Liver (tissue), 9 donors: ENCODE results near the gene PLPPR2. TPM values are rescaled to one million over a fixed set of nuclear protein-coding genes. Genes with fewer than 3 reads are reported as not detected.
"Not testable (repeated sequence)": the region's sequence is repeated elsewhere in the genome, so short reads cannot be mapped to it uniquely, and the experiment has no call there.

Experiments
- DNase-seq: peaks from one replicate; pipeline ENCODE4 v3.0.0-alpha.2; 2017; ENCODE audit warnings: low spot score
- H3K27ac ChIP-seq, 2 donors: one replicate each; pipeline ENCODE4 v1.7.0; 2013; ENCODE audit warnings: inconsistent platforms in 2 of 2, low read length in 2 of 2, control low read depth in 1 of 2, low read depth in 1 of 2, mild to moderate bottlenecking in 1 of 2
- H3K27me3 ChIP-seq, 4 donors: one replicate each; pipeline versions ENCODE4 v1.6.1 to v1.7.0; 2013; ENCODE audit warnings: low read length in 3 of 4, inconsistent platforms in 1 of 4, mild to moderate bottlenecking in 1 of 4, moderate library complexity in 1 of 4; ENCODE audit not compliant: control insufficient read depth in 4 of 4, insufficient read depth in 4 of 4
- H3K36me3 ChIP-seq, 4 donors: one replicate each; pipeline versions ENCODE4 v1.6.1 to v1.7.0; 2013; ENCODE audit warnings: low read length in 3 of 4, mild to moderate bottlenecking in 3 of 4, low read depth in 1 of 4, moderate library complexity in 1 of 4; ENCODE audit not compliant: control insufficient read depth in 4 of 4, insufficient read depth in 3 of 4
- H3K4me1 ChIP-seq, 4 donors: one replicate each; pipeline versions ENCODE4 v1.6.1 to v1.7.0; 2013; ENCODE audit warnings: low read length in 3 of 4, mild to moderate bottlenecking in 3 of 4, moderate library complexity in 1 of 4; ENCODE audit not compliant: control insufficient read depth in 4 of 4, insufficient read depth in 4 of 4
- H3K4me3 ChIP-seq, 3 donors: one replicate each; pipeline versions ENCODE4 v1.6.1 to v1.7.0; 2013; ENCODE audit warnings: low read length in 3 of 3, control low read depth in 1 of 3, low read depth in 1 of 3, mild to moderate bottlenecking in 1 of 3
- H3K9ac ChIP-seq, 2 donors: one replicate each; pipeline ENCODE4 v1.7.0; 2013; ENCODE audit warnings: low read length in 2 of 2, mild to moderate bottlenecking in 2 of 2, moderate library complexity in 2 of 2, control low read depth in 1 of 2, low read depth in 1 of 2
- H3K9me3 ChIP-seq, 4 donors: one replicate each; pipeline versions ENCODE4 v1.6.1 to v1.7.0; 2013; ENCODE audit warnings: low read length in 3 of 4; ENCODE audit not compliant: control insufficient read depth in 4 of 4
- ATF3 ChIP-seq: IDR thresholded peaks from 2 replicates; pipeline ENCODE4 v1.6.1; 2016; ENCODE audit warnings: antibody characterized with exemption
- FOXA1 ChIP-seq: IDR thresholded peaks from 2 replicates; pipeline ENCODE4 v1.6.1; 2016; ENCODE audit warnings: antibody characterized with exemption
- FOXA2 ChIP-seq: IDR thresholded peaks from 2 replicates; pipeline ENCODE4 v1.6.1; 2016; ENCODE audit warnings: antibody characterized with exemption
- HNF4A ChIP-seq, 2 donors: conservative IDR thresholded peaks; 2 replicates each; pipeline ENCODE4 v1.6.1; 2016; ENCODE audit warnings: antibody characterized with exemption in 2 of 2, mild to moderate bottlenecking in 2 of 2
- JUND ChIP-seq, 2 donors: IDR thresholded peaks; 2 replicates each; pipeline ENCODE4 v1.6.1; 2016; ENCODE audit warnings: antibody characterized with exemption in 2 of 2
- MAX ChIP-seq: IDR thresholded peaks from 2 replicates; pipeline ENCODE4 v1.6.1; 2016; ENCODE audit warnings: antibody characterized with exemption
- NR2F2 ChIP-seq: IDR thresholded peaks from 2 replicates; pipeline ENCODE4 v1.6.1; 2016; ENCODE audit warnings: antibody characterized with exemption
- RAD21 ChIP-seq, 2 donors: IDR thresholded peaks; 2 replicates each; pipeline ENCODE4 v1.6.1; 2016; ENCODE audit warnings: antibody characterized with exemption in 2 of 2, mild to moderate bottlenecking in 2 of 2
- SP1 ChIP-seq: IDR thresholded peaks from 2 replicates; pipeline ENCODE4 v1.6.1; 2018; ENCODE audit warnings: antibody characterized with exemption, mild to moderate bottlenecking
- YY1 ChIP-seq: IDR thresholded peaks from 2 replicates; pipeline ENCODE4 v1.6.1; 2016; ENCODE audit warnings: antibody characterized with exemption, mild to moderate bottlenecking
- ZBTB33 ChIP-seq: IDR thresholded peaks from 2 replicates; pipeline ENCODE4 v1.6.1; 2016; ENCODE audit warnings: antibody characterized with exemption
- WGBS: extraction: QIAGEN DNeasy Blood & Tissue Kit; methylation state at CpG from one replicate; pipeline ENCODE4 v1.1.7; 2013; 5-methylcytosine and 5-hydroxymethylcytosine counted together
- polyA plus RNA-seq, 2 donors: library from polyadenylated mRNA; stranded (reverse) in 1 of 2; unstranded in 1 of 2; fragments of 200-250 nt in 1 of 2; fragments of >200 nt in 1 of 2; fragmentation: Nextera tagmentation in 1 of 2; extraction: Ambion mirVana in 1 of 2; gene quantifications; one replicate each; pipeline versions ENCODE4 v1.2.1 to v1.2.3, GENCODE V29; 2013 to 2015
- total RNA-seq, 2 donors: library from RNA; depleted of rRNA; stranded (reverse); fragments of >200 nt; gene quantifications; one replicate each; pipeline ENCODE4 v1.2.3, GENCODE V29; 2014
- donor health status: healthy.
- donor health status: healthy.
- donor health status: healthy.
- donor health status: healthy.
- donor health status: healthy.

PLPPR2 gene
- total RNA-seq (1 to 10 TPM; 1.3 to 6.9 TPM), polyA plus RNA-seq (10 to 100 TPM in 1 of 2 donors, 1 to 10 TPM in 1; 7.6 to 12.6 TPM)

GRCh38 chr19:11355160-11356073 lies at the start of gene PLPPR2:
TSS of gene PLPPR2 (plus strand) at chr19:11355432. CDS start at chr19:11357674, 2,242 bp downstream.
- H3K4me3 ChIP-seq, result peak within 1 kb of the TSS in 2 of 3 donors; percentile 48 to 73
- TF ChIP-seq SP1, result peak; percentile 46
- TF ChIP-seq MAX, result no peak
- TF ChIP-seq JUND (IDR thresholded peaks at IDR 0.05), result no peak
- TF ChIP-seq ATF3, result no peak
- TF ChIP-seq FOXA1, result no peak
- no peak within 1 kb of the TSS for H3K9ac ChIP-seq
- H3K27ac ChIP-seq, result no peak within 1 kb of the TSS
- H3K9me3 ChIP-seq, result no peaks in the 10 kb centered on the region
- H3K27me3 ChIP-seq, result no peaks in the 10 kb centered on the region
- DNase-seq, result peak; percentile 85
- WGBS, result 9% methylated on average over 62 of the region's 62 CpGs
- peaks cover 0 to 9% (median 2%) of the 10 kb centered on the region in 4 donors for H3K4me1 ChIP-seq
- H3K36me3 ChIP-seq, result no peaks in the 10 kb centered on the region

GRCh38 chr19:11306337-11306736 lies 48.9 kb upstream of the PLPPR2 start:
- no peaks in the 10 kb centered on the region for H3K4me1 ChIP-seq
- no peak for DNase-seq
- no peak overlapping the region for H3K4me3 ChIP-seq
- no peaks in the 10 kb centered on the region for H3K36me3 ChIP-seq
- no peak overlapping the region for H3K27ac ChIP-seq
- H3K9ac ChIP-seq, result no peak overlapping the region
- WGBS, result 88% methylated on average over 9 of the region's 9 CpGs
- no peaks in the 10 kb centered on the region for H3K27me3 ChIP-seq
- TF ChIP-seq YY1 (no peak), FOXA2 (no peak), NR2F2 (no peak), FOXA1 (no peak), HNF4A (conservative IDR thresholded peaks at IDR 0.05) (no peak), JUND (IDR thresholded peaks at IDR 0.05) (no peak), RAD21 (IDR thresholded peaks at IDR 0.05) (no peak), ZBTB33 (no peak)
- no peaks in the 10 kb centered on the region for H3K9me3 ChIP-seq

GRCh38 chr19:11320278-11320995 lies 34.8 kb upstream of the PLPPR2 start:
- not testable (repeated sequence) for H3K4me3 ChIP-seq, H3K27ac ChIP-seq, H3K36me3 ChIP-seq, H3K9me3 ChIP-seq, H3K27me3 ChIP-seq, H3K9ac ChIP-seq, DNase-seq
- 79% methylated on average over 9 of the region's 9 CpGs for WGBS
- H3K4me1 ChIP-seq, result peaks cover 6 to 16% (median 12%) of the 10 kb centered on the region in 4 donors
